ENCODE results near the gene PTPRM. TPM values are rescaled to one million over a fixed set of nuclear protein-coding genes. Genes with fewer than 3 reads are reported as not detected.

The PTPRM gene
- polyA plus RNA-seq, 3 donors = 0.04 to 2.1 (median 0.66) TPM

GRCh38 chr18:8242151-8242696 lies 675.1 kb downstream of the PTPRM start:
- WGBS (ENCODE audit: insufficient coverage) = no CpG with 5 or more reads among the region's 1 CpG
- Mint-ChIP-seq H3K9me3 (peaks cover 0 to 8% (median 2%) of the 10 kb centered on the region in 7 donors), H3K4me1 (no peaks in the 10 kb centered on the region), H3K4me3 (no peak overlapping the region), H3K36me3 (no peaks in the 10 kb centered on the region), H3K27me3 (ENCODE audit: low read depth in 3 of 3) (peaks cover 0 to 3% (median 0%) of the 10 kb centered on the region in 3 donors), H3K27ac (no peak overlapping the region)
- H4K20me1 ChIP-seq (ENCODE audit: insufficient read depth, low read length) = no peaks in the 10 kb centered on the region
- H3K4me3 ChIP-seq (replicated peaks in 1 of 3; ENCODE audit: low read depth in 2 of 3, low read length in 3 of 3) = no peak overlapping the region
- H3K79me2 ChIP-seq (ENCODE audit: insufficient read depth, low read length) = no peaks in the 10 kb centered on the region
- peaks cover 0 to 4% of the 10 kb centered on the region in 2 donors for H3K9me3 ChIP-seq (replicated peaks in 1 of 2; ENCODE audit: control insufficient read depth in 1 of 2, insufficient read depth in 1 of 2, low read length in 2 of 2)
- no peak overlapping the region for H2AFZ ChIP-seq (ENCODE audit: insufficient read depth, low read depth, low read length, poor library complexity, severe bottlenecking)
- no peak for DNase-seq
- no peak overlapping the region for H3K27ac ChIP-seq (ENCODE audit: low read depth in 1 of 2, low read length in 2 of 2)
- H3K4me2 ChIP-seq (replicated peaks; ENCODE audit: extremely low read depth, low read length, poor library complexity, severe bottlenecking) = no peak overlapping the region
- no peak overlapping the region for H3K9ac ChIP-seq (ENCODE audit: insufficient read depth, low read length, poor library complexity, severe bottlenecking)
- no peaks in the 10 kb centered on the region for H3K4me1 ChIP-seq (ENCODE audit: control insufficient read depth in 1 of 2, insufficient read depth in 2 of 2, low read length in 2 of 2)
- intact Hi-C loops (cut with micrococcal nuclease) = no loop called here
- H3K27me3 ChIP-seq (ENCODE audit: control insufficient read depth in 2 of 2, insufficient read depth in 2 of 2, low read length in 2 of 2) = no peaks in the 10 kb centered on the region
- TF ChIP-seq CTCF (IDR thresholded peaks at IDR 0.05) = no peak
- no peaks in the 10 kb centered on the region for H3K36me3 ChIP-seq (replicated peaks in 1 of 2; ENCODE audit: control insufficient read depth in 1 of 2, insufficient read depth in 2 of 2, low read length in 2 of 2)

DNA sequence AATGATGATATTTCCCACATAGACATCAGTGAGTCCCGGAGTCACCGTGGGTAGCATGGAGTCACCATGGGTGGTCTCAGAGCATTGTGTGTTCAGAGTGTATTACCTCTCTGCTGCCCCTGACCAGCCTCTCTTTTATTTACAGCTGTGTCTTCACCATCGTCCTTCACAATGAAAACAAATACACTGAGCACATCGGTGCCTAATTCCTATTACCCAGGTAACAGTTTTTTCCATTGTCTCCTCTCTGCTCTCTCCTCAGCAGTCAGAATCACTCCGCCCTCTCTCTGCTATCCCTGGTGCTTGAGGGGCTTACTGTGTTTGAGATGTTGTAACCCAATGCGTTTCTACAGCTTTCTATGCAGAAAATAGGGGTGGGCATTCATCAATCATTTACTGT lies 680.6 kb downstream of the PTPRM start:
- intact Hi-C loops (cut with micrococcal nuclease) = no loop called here
- no peak overlapping the region for H3K4me2 ChIP-seq (replicated peaks; ENCODE audit: extremely low read depth, low read length, poor library complexity, severe bottlenecking)
- WGBS (ENCODE audit: insufficient coverage) = 80% methylated on average over 2 of the region's 6 CpGs
- no peak for DNase-seq
- Mint-ChIP-seq H3K9me3 (peaks cover 0 to 5% (median 0%) of the 10 kb centered on the region in 7 donors), H3K4me3 (no peak overlapping the region), H3K27me3 (ENCODE audit: low read depth in 3 of 3) (peaks cover 0 to 1% (median 0%) of the 10 kb centered on the region in 3 donors), H3K27ac (no peak overlapping the region), H3K36me3 (no peaks in the 10 kb centered on the region), H3K4me1 (no peaks in the 10 kb centered on the region)
- TF ChIP-seq CTCF (IDR thresholded peaks at IDR 0.05) = no peak
- H3K9ac ChIP-seq (ENCODE audit: insufficient read depth, low read length, poor library complexity, severe bottlenecking) = no peak overlapping the region
- no peak overlapping the region for H2AFZ ChIP-seq (ENCODE audit: insufficient read depth, low read depth, low read length, poor library complexity, severe bottlenecking)
- no peak overlapping the region for H3K4me3 ChIP-seq (replicated peaks in 1 of 3; ENCODE audit: low read depth in 2 of 3, low read length in 3 of 3)
- no peaks in the 10 kb centered on the region for H3K79me2 ChIP-seq (ENCODE audit: insufficient read depth, low read length)
- no peaks in the 10 kb centered on the region for H3K27me3 ChIP-seq (ENCODE audit: control insufficient read depth in 2 of 2, insufficient read depth in 2 of 2, low read length in 2 of 2)
- no peak overlapping the region for H3K27ac ChIP-seq (ENCODE audit: low read depth in 1 of 2, low read length in 2 of 2)
- H3K36me3 ChIP-seq (replicated peaks in 1 of 2; ENCODE audit: control insufficient read depth in 1 of 2, insufficient read depth in 2 of 2, low read length in 2 of 2) = no peaks in the 10 kb centered on the region
- H4K20me1 ChIP-seq (ENCODE audit: insufficient read depth, low read length) = no peaks in the 10 kb centered on the region
- H3K9me3 ChIP-seq (replicated peaks in 1 of 2; ENCODE audit: control insufficient read depth in 1 of 2, insufficient read depth in 1 of 2, low read length in 2 of 2) = peaks cover 0 to 4% of the 10 kb centered on the region in 2 donors
- no peaks in the 10 kb centered on the region for H3K4me1 ChIP-seq (ENCODE audit: control insufficient read depth in 1 of 2, insufficient read depth in 2 of 2, low read length in 2 of 2)
